ENCODE measurements around the gene EDDM13.
"Not testable (repeated sequence)": the region's sequence is repeated elsewhere in the genome, so short reads cannot be mapped to it uniquely, and the experiment has no call there.

The EDDM13 gene

DNA sequence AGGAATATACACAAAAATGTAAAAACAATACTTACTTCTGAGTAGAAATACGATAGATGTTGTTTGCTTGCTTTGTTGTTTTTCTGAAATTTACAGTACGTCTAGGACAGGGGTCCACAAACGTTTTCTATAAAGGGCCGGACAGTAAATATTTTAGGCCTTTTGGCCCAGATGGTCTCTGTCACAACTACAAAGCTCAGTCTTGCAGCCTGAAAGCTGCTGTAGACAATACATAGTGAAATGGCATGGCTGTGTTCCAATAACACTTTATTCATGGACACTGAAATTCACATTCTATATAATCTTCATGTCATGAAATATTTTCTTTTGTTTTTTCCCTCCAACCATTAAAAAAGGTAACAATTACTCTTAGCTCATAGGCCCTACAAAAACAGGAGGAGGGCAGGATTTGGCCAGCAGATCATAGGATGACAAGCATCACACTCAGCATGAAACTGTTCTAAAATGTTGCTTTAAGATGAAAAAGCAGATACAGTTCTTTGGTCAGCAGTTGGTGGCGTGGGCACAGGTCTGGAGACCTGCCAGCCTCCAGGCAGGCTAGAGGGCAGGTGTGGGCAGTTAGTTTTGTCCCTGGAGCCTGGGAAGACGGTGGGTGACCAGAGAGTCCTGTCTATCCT is at the start of gene EDDM13:
TSS of gene EDDM13 (plus strand) at position 588 of the 638 bp plus-strand sequence. CDS start 87 bp downstream, outside the sequence.
- DNase-seq = no peak

GRCh38 chr19:56222901-56223300 is 49.6 kb upstream of the EDDM13 start:
- DNase-seq = no peak

GRCh38 chr19:56223481-56223880 is 49.1 kb upstream of the EDDM13 start:
- DNase-seq = no peak

- no peak for DNase-seq
These were observed 27.3 kb upstream of the EDDM13 start for GRCh38 chr19:56245121-56245740.

DNA sequence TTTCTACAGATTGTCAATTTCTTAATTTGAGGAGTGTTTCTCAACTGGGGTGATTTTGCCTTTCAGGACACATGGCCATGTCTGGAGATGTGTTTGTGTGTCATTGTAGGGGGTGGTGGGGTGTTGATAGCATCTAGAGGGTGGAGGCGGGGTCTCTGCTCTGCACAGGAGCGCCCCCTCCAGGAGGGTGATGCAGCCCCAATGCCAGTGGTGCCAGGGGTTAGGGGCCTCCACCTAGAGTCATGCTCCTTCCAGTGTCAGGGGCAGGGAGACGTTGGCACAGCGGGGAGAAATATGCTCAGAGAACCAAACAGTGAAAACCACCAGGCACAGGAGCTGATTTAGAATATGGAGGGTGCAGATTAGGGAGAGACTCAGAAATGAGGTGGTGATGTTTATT is 26.8 kb upstream of the EDDM13 start:
- DNase-seq = not testable (repeated sequence)

DNA sequence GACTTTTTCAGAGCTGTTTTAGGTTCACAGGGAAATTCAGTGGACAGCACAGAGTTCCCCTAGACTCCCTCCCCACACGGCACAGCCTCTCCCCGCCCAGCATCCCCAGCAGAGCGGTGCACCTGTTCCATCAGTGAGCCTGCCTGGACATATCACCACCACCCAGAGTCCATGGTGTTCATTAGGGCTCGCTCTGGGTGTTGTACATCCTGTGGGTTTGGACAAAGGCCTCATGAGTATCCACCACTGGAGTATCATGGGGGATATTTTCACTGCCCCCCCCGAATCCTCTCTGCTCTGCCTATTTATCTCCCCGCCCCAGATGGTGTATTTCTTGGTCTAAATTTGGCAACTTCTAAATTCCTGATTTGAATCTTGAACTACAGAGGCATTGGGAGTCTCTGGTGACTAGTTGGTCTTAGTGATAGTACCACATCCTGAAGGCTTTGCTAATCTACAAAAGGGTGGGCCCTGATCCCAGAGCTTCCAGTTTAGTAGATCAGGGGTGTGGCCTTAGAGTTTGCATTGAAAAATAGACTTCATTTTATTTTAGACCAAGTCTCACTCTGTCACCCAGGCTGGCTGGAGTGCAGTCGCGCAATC is 23.7 kb upstream of the EDDM13 start:
- not testable (repeated sequence) for DNase-seq

GRCh38 chr19:56252699-56253422 is 19.7 kb upstream of the EDDM13 start:
- DNase-seq = peak; percentile 12 to 57

DNA sequence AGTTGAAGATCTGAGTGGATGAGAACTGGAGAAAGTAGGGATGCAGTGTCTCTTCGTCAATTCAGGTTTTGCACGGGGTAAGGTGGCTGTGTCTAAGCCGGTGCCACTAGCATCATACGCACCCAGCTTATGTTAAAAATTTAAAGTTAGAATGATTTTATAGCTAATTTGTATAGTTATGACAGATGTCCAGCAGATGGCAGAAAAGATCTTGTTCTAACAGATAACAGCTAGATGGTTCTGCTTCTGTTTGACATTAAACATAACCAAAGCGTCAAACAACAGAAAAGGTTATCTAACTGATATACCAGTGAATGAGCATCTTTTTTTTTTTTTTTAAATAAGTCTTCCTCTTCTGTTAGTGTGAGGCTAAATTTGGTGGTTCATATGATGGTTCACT is 18.8 kb upstream of the EDDM13 start:
- DNase-seq = peak in 1 of 2 donors; percentile 24

- no peak for DNase-seq
These were observed 14.3 kb upstream of the EDDM13 start for GRCh38 chr19:56258272-56258671.

DNA sequence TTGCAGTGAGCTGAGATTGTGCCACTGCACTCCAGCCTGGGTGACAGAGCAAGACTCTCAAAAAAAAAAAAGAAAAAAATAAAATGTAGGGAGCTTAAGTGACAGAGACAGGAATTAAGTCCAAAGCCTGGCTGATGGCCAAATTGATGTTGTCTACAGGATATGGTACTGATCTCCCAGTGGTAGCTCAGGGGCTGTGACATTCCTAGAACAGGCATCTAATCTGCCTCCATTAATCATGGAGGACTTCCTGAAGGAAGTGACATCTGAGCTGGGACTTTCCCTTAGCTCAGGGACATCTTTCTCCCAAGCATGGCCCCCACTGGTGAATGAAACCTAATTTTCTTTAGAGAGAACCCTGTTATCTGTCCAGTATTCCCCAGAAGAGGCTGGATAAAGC is 11.4 kb upstream of the EDDM13 start:
- DNase-seq = no peak

DNA sequence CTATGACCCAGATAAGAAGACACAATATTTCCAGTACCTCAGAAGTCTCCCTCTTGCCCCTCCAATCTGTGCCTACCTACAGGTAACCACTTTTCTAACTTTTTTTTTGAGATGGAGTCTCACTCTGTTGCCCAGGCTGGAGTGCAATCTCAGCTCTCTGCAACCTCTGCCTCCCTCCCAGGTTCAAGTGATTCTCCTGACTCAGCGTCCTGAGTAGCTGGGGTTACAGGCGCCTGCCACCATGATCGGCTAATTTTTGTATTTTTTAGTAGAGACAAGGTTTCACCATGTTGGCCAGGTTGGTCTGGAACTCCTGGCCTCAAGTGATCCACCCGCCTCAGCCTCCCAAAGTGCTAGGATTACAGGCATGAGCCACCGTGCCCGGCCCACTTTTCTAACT is 10.6 kb upstream of the EDDM13 start:
- not testable (repeated sequence) for DNase-seq

- no peak for DNase-seq
These were observed 9.2 kb upstream of the EDDM13 start for GRCh38 chr19:56263319-56263718.

DNA sequence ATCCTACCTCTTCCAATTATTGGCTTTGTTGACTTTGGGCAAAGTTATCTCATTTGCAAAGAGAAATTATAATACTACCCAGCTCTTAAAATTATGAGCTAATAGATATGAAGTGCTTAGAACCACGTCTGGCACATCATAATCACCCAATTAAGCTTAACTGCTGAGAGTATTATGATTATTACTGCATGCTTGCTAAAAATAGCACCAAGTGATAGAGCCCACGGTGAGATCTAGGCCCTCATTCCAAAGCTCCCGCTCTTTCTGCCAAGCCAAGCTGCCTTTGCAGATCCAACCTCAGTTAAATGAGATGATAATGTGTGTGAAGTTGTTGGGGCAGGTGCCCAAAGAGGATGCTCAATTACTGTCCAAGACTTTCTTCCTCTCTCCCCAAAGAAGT is 6.5 kb upstream of the EDDM13 start:
- no peak for DNase-seq

DNA sequence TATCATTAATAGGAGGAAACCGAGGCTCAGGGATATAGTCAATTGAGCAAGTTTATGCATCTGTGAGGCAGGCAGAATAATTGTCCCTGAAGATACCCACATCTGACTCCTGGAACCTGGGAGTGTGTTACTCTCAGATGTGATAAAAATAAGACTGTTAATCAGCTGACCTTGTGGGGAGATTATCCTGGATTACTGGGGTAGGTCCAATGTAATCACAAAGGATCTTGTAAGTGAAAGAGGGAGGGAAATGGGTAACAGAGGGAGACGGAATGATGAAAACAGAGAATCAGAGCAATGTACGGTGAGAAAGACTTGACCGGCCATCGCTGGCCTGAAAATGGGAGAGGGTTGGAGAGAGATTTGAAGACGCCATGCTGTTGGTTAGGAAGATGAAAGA is 3.2 kb upstream of the EDDM13 start:
- DNase-seq = no peak

DNA sequence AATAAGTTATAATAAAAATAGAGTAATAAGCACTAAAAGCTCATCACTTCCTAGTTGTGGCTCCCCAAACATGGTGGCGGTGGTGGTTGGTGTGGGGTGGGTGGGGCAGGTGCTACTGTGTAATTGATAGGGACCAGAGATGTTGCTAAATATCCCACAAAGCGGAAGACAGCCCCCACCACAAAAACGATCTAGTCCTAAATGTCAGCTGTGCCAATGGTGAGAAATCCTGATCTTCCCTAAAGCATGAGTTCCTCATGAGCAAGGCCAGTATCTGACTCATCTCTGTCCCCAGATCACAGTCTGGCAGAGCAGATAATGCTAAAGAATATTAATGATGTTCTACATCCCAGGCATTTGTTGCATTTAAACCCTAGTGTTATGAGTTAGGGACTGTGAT is 1.9 kb upstream of the EDDM13 start:
- DNase-seq = peak in 1 of 2 donors; percentile 26

GRCh38 chr19:56271151-56271550 is 1.4 kb upstream of the EDDM13 start:
- DNase-seq = no peak

- no peak for DNase-seq
These were observed 1.1 kb downstream of the EDDM13 start for GRCh38 chr19:56273563-56274117.

DNA sequence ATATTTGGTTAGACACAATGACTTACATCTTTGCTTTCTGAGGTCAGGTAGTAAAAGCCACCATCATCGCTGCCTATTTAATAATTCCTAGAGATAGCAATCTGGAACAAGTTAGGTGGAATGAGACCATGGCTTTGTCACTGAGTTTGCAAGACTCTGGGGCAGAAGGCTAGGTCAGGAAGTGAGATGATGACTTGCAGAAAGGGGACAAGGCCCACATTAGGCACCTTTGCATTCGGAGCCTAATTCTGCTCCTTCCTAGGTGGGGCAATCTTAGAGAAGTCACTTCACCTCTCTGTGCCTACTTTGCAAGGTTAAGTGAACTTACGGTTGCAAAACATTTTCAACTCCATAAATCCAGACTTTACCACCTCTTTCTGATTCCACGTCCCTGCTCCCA is 10.3 kb downstream of the EDDM13 start:
- no peak for DNase-seq

DNA sequence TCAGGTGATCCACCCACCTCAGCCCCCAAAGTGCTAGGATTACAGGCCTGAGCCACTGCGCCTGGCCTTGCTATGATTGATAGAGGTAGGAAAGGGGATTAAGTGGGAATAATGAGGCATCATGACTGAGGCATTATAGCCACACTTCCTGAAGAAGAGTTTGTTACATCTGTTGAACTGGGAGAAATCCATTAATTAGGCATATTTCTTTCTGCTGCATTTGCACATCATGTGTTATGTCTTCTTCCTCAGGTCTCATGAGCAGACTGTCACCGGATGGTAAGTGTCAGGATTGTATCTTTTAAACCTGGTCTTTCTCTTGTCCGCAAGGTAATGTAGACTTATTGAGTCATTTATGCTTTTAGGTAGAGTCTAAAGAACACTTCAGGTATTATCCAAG is 12.2 kb downstream of the EDDM13 start:
- no peak for DNase-seq

DNA sequence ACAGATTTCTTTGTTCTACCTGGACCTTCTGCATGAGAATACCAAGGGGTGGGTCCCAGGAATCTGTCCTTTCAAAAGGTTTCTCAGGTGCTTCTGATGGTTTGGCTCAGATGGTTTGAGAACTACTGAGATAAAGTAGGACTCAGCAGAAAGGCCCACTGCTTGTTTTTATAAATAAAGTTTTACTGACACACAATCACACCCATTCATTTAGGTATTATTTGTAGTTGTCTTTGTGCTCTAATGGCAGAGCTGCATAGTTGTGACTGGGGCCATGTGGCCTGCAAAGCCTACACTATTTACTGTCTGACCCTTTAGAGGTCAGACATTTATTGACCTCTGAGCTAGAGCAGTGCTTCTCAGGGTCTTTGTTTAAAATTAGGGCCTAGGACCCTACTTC is 17.6 kb downstream of the EDDM13 start:
- no peak for DNase-seq

GRCh38 chr19:56291867-56292266 is 19.3 kb downstream of the EDDM13 start:
- DNase-seq = no peak

GRCh38 chr19:56294549-56294948 is 22.0 kb downstream of the EDDM13 start:
- DNase-seq = no peak

All from bone marrow (tissue), 2 donors.